ENCODE results near the gene ZNF529. TPM values are rescaled to one million over a fixed set of nuclear protein-coding genes. Genes with fewer than 3 reads are reported as not detected.

Gene ZNF529
- total RNA-seq, result 1 to 10 TPM; 4.0 to 9.5 TPM
- polyA plus RNA-seq, result 1 to 10 TPM; 1.4 to 2.0 TPM

- peak within 1 kb of the TSS; percentile 72 to 81 for H3K27ac ChIP-seq (ENCODE audit: low read depth in 1 of 2, low read length in 2 of 2)
- H3K9me3 ChIP-seq (ENCODE audit: control insufficient read depth in 4 of 4, low read length in 3 of 4), result peaks cover 17 to 23% (median 22%) of the 10 kb centered on the region in 4 donors
- DNase-seq (ENCODE audit: low spot score), result peak; percentile 88
- no peaks in the 10 kb centered on the region for H3K27me3 ChIP-seq (ENCODE audit: control insufficient read depth in 4 of 4, insufficient read depth in 4 of 4, low read length in 3 of 4)
- peaks cover 8 to 35% (median 30%) of the 10 kb centered on the region in 4 donors for H3K36me3 ChIP-seq (ENCODE audit: control insufficient read depth in 4 of 4, insufficient read depth in 3 of 4, low read depth in 1 of 4, low read length in 3 of 4)
- peaks cover 3 to 13% (median 12%) of the 10 kb centered on the region in 4 donors for H3K4me1 ChIP-seq (ENCODE audit: control insufficient read depth in 4 of 4, insufficient read depth in 4 of 4, low read length in 3 of 4)
- peak within 1 kb of the TSS; percentile 87 to 89 for H3K9ac ChIP-seq (ENCODE audit: low read depth in 1 of 2, low read length in 2 of 2)
- WGBS, result under 1% methylated on average over 66 of the region's 66 CpGs
- TF ChIP-seq HNF4G (IDR thresholded peaks at IDR 0.05) (no peak), GABPA (IDR thresholded peaks at IDR 0.05 in 1 of 2, conservative IDR thresholded peaks at IDR 0.05 in 1 of 2) (peak; percentile 70 to 94), REST (IDR thresholded peaks at IDR 0.05) (peak; percentile 48), ATF3 (IDR thresholded peaks at IDR 0.05) (no peak), FOXA2 (IDR thresholded peaks at IDR 0.05) (peak; percentile 26), TAF1 (conservative IDR thresholded peaks at IDR 0.05) (no peak), MAX (IDR thresholded peaks at IDR 0.05) (peak; percentile 74), RAD21 (IDR thresholded peaks at IDR 0.05) (peak in 1 of 2 donors; percentile 40), SP1 (IDR thresholded peaks at IDR 0.05) (peak; percentile 52), CTCF (IDR thresholded peaks at IDR 0.05; ENCODE audit: low read depth, low read length, missing input control) (no peak), RXRA (IDR thresholded peaks at IDR 0.05) (peak; percentile 15 to 27), EGR1 (IDR thresholded peaks at IDR 0.05; ENCODE audit: low read depth in 2 of 2) (no peak), JUND (IDR thresholded peaks at IDR 0.05) (peak in 1 of 2 donors; percentile 22), FOXA1 (IDR thresholded peaks at IDR 0.05) (no peak), HNF4A (conservative IDR thresholded peaks at IDR 0.05) (peak in 1 of 2 donors; percentile 28), YY1 (IDR thresholded peaks at IDR 0.05) (peak; percentile 62), ZBTB33 (IDR thresholded peaks at IDR 0.05) (peak; percentile 50), NR2F2 (IDR thresholded peaks at IDR 0.05) (peak; percentile 62)
- peak within 1 kb of the TSS; percentile 79 to 93 (median 82) for H3K4me3 ChIP-seq (ENCODE audit: low read depth in 1 of 3, low read length in 3 of 3)
Observed at GRCh38 chr19:36573020-36573894, at the start of gene ZNF529. Gene ZNF529, minus strand, starts transcription at chr19:36573292. Its CDS starts 946 bp downstream, at chr19:36572346.
